GM23338 (cell line): Measurements from ENCODE around the gene HTRA2. TPM values are rescaled to one million over a fixed set of nuclear protein-coding genes. Genes with fewer than 3 reads are reported as not detected.

Experiments used
- ATAC-seq: fragments of 200-7000 bp; cut with Tn5 transposase; 3 replicates; pipeline ENCODE4 v1.9.1; 2020
- DNase-seq: peaks from one replicate; pipeline ENCODE4 v3.0.0-alpha.2; 2015; ENCODE audit warnings: low spot score
- H2AFZ ChIP-seq: fragments of 200-600 bp; sonication (generic); 2 replicates; pipeline ENCODE4 v1.8.0; 2016; ENCODE audit warnings: antibody characterized with exemption, mild to moderate bottlenecking, moderate library complexity
- H3F3A ChIP-seq: fragments of 200-600 bp; sonication (generic); replicated peaks from 2 replicates; pipeline ENCODE4 v1.8.0; 2017; ENCODE audit warnings: antibody characterized with exemption, mixed run types, low read depth
- H3K27ac ChIP-seq: fragments of 200-600 bp; sonication (generic); 2 replicates; pipeline ENCODE4 v1.6.1; 2016; ENCODE audit warnings: low read depth
- H3K27me3 ChIP-seq: fragments of 200-600 bp; sonication (generic); 2 replicates; pipeline ENCODE4 v1.8.0; 2016; ENCODE audit warnings: mild to moderate bottlenecking, mixed run types, moderate library complexity; ENCODE audit not compliant: insufficient read depth
- H3K36me3 ChIP-seq: fragments of 200-600 bp; sonication (generic); 2 replicates; pipeline ENCODE4 v1.8.0; 2016; ENCODE audit warnings: mild to moderate bottlenecking; ENCODE audit not compliant: insufficient read depth
- H3K4me1 ChIP-seq: fragments of 200-600 bp; sonication (generic); 2 replicates; pipeline ENCODE4 v1.8.0; 2016; ENCODE audit warnings: mild to moderate bottlenecking, moderate library complexity; ENCODE audit not compliant: insufficient read depth
- H3K4me2 ChIP-seq: fragments of 200-600 bp; sonication (generic); 2 replicates; pipeline ENCODE4 v1.7.1; 2017; ENCODE audit warnings: mixed run types
- H3K4me3 ChIP-seq: fragments of 200-600 bp; sonication (generic); 2 replicates; pipeline ENCODE4 v1.6.1; 2016; ENCODE audit warnings: mixed run types
- H3K79me2 ChIP-seq: fragments of 200-600 bp; sonication (generic); replicated peaks from 2 replicates; pipeline ENCODE4 v1.8.0; 2017; ENCODE audit warnings: mild to moderate bottlenecking; ENCODE audit not compliant: insufficient read depth
- H3K9me2 ChIP-seq: fragments of 200-600 bp; sonication (generic); 2 replicates; pipeline ENCODE4 v1.8.0; 2017; ENCODE audit not compliant: insufficient read depth
- H4K20me1 ChIP-seq: fragments of 200-600 bp; sonication (generic); replicated peaks from 2 replicates; pipeline ENCODE4 v1.8.0; 2017; ENCODE audit warnings: mild to moderate bottlenecking; ENCODE audit not compliant: insufficient read depth
- H3K27ac Mint-ChIP-seq: 2 replicates; pipeline ENCODE4 v1.8.0; 2020; ENCODE audit warnings: inconsistent platforms, mild to moderate bottlenecking, moderate library complexity, mixed read lengths
- H3K27me3 Mint-ChIP-seq: 3 replicates; pipeline ENCODE4 v1.8.0; 2022; ENCODE audit warnings: low read depth, mild to moderate bottlenecking, moderate library complexity, mixed read lengths, inconsistent platforms; ENCODE audit not compliant: insufficient read depth, poor library complexity
- H3K36me3 Mint-ChIP-seq: 3 replicates; pipeline ENCODE4 v1.8.0; 2021; ENCODE audit warnings: low read depth, mild to moderate bottlenecking, inconsistent platforms, moderate library complexity, mixed read lengths
- H3K4me1 Mint-ChIP-seq: 3 replicates; pipeline ENCODE4 v1.8.0; 2020; ENCODE audit warnings: mild to moderate bottlenecking, inconsistent platforms, mixed read lengths
- H3K4me3 Mint-ChIP-seq: 3 replicates; pipeline ENCODE4 v1.8.0; 2021; ENCODE audit warnings: moderate library complexity, mild to moderate bottlenecking, inconsistent platforms, mixed read lengths
- H3K9me3 Mint-ChIP-seq: 3 replicates; pipeline ENCODE4 v1.8.0; 2020; ENCODE audit warnings: moderate library complexity, mild to moderate bottlenecking, inconsistent platforms, mixed read lengths
- CTCF ChIP-seq, 2 experiments: fragments of 200-600 bp in 1 of 2; sonication (generic) in 1 of 2; conservative IDR thresholded peaks; 2 replicates each; pipeline versions ENCODE4 v1.5.1 to v1.6.1; 2016 to 2017; ENCODE audit warnings: antibody characterized with exemption in 2 of 2, low read depth in 2 of 2, mild to moderate bottlenecking in 2 of 2, moderate library complexity in 1 of 2
- ETS1 ChIP-seq: IDR thresholded peaks from 2 replicates; pipeline ENCODE4 v1.6.1; 2016; ENCODE audit warnings: antibody characterized with exemption
- EZH2 ChIP-seq: fragments of 200-600 bp; sonication (generic); IDR thresholded peaks from one replicate; pipeline ENCODE4 v1.8.0; 2017; ENCODE audit warnings: antibody characterized with exemption, mild to moderate bottlenecking, low read depth; ENCODE audit not compliant: unreplicated experiment
- EZH2phosphoT487 ChIP-seq: fragments of 200-600 bp; sonication (generic); IDR thresholded peaks from one replicate; pipeline ENCODE4 v1.8.1; 2018; ENCODE audit warnings: antibody characterized with exemption; ENCODE audit not compliant: unreplicated experiment
- JUNB ChIP-seq: IDR thresholded peaks from one replicate; pipeline ENCODE4 v1.6.1; 2016; ENCODE audit warnings: antibody characterized with exemption; ENCODE audit not compliant: unreplicated experiment
- NANOG ChIP-seq: IDR thresholded peaks from 2 replicates; pipeline ENCODE4 v1.6.1; 2016; ENCODE audit warnings: antibody characterized with exemption, borderline replicate concordance
- POLR2AphosphoS5 ChIP-seq: IDR thresholded peaks from 2 replicates; pipeline ENCODE4 v1.6.1; 2016; ENCODE audit warnings: antibody characterized with exemption, low read depth
- REST ChIP-seq: IDR thresholded peaks from one replicate; pipeline ENCODE4 v1.6.1; 2018; ENCODE audit warnings: antibody characterized with exemption; ENCODE audit not compliant: unreplicated experiment
- ZNF114 ChIP-seq: fragments of 250-450 bp; sonication (Bioruptor Pico); IDR thresholded peaks from 2 replicates; pipeline ENCODE4 v1.5.0; 2020; ENCODE audit warnings: mild to moderate bottlenecking, moderate library complexity
- polyA plus RNA-seq: library from polyadenylated mRNA; unstranded; fragments of >200 nt; fragmentation: Nextera tagmentation; extraction: Ambion mirVana; gene quantifications from 2 replicates; pipeline ENCODE4 v1.2.1, GENCODE V29; 2016
- total RNA-seq: library from RNA; depleted of rRNA; stranded (reverse); fragments of >200 nt; shearing (Covaris generic); gene quantifications from 2 replicates; pipeline ENCODE4 v1.2.3, GENCODE V29; 2014

Gene HTRA2
- total and polyA plus RNA-seq, 2 experiments from 2014 or later, result 17.8 to 19.7 TPM

GRCh38 chr2:74550231-74550630 lies 20.5 kb downstream of the HTRA2 start:
- peaks cover 92% of the 10 kb centered on the region for H3K27me3 ChIP-seq
- no peak for TF ChIP-seq JUNB
- peaks cover 4% of the 10 kb centered on the region; the same call in 1 of the 2 replicates for H4K20me1 ChIP-seq
- no peaks in the 10 kb centered on the region for H3K36me3 ChIP-seq
- Mint-ChIP-seq H3K27me3 (peaks cover 67% of the 10 kb centered on the region), H3K27ac (no peak overlapping the region), H3K36me3 (peaks cover 6% of the 10 kb centered on the region; the same call in 1 of the 3 replicates), H3K4me1 (peaks cover 26% of the 10 kb centered on the region), H3K4me3 (peak overlapping the region; percentile 82), H3K9me3 (peaks cover 3% of the 10 kb centered on the region; the same call in 1 of the 3 replicates)
- peaks cover 5% of the 10 kb centered on the region; the same call in 1 of the 2 replicates for H3K79me2 ChIP-seq
- no peak overlapping the region for H3K27ac ChIP-seq
- H3K4me1 ChIP-seq, result peaks cover 22% of the 10 kb centered on the region
- no peak for ATAC-seq
- peak overlapping the region; percentile 84 for H3K4me3 ChIP-seq
- H3K4me2 ChIP-seq, result peak overlapping the region; percentile 87
- peaks cover 9% of the 10 kb centered on the region for H3F3A ChIP-seq
- H3K9me2 ChIP-seq, result no peaks in the 10 kb centered on the region
- DNase-seq, result no peak
- H2AFZ ChIP-seq, result no peak overlapping the region

GRCh38 chr2:74551530-74551929 lies 21.8 kb downstream of the HTRA2 start:
- Histone ChIP-seq H4K20me1 (no peaks in the 10 kb centered on the region; the same call in 1 of the 2 replicates), H3K4me3 (no peak overlapping the region), H3F3A (peaks cover 9% of the 10 kb centered on the region), H3K79me2 (peaks cover 5% of the 10 kb centered on the region; the same call in 1 of the 2 replicates), H3K27me3 (peaks cover 92% of the 10 kb centered on the region), H3K4me1 (peaks cover 22% of the 10 kb centered on the region), H3K27ac (no peak overlapping the region), H2AFZ (no peak overlapping the region), H3K9me2 (no peaks in the 10 kb centered on the region), H3K36me3 (no peaks in the 10 kb centered on the region), H3K4me2 (no peak overlapping the region)
- Mint-ChIP-seq H3K27ac (no peak overlapping the region), H3K27me3 (peaks cover 80% of the 10 kb centered on the region), H3K36me3 (peaks cover 6% of the 10 kb centered on the region; the same call in 1 of the 3 replicates), H3K9me3 (peaks cover 3% of the 10 kb centered on the region; the same call in 1 of the 3 replicates), H3K4me1 (peaks cover 26% of the 10 kb centered on the region), H3K4me3 (peak overlapping the region; percentile 7; the same call in 2 of the 3 replicates)
- ATAC-seq, result no peak
- DNase-seq, result no peak
- TF ChIP-seq ZNF114 (no peak), EZH2phosphoT487 (no peak), POLR2AphosphoS5 (no peak), JUNB (no peak), NANOG (no peak), ETS1 (no peak), CTCF (conservative IDR thresholded peaks at IDR 0.05; ENCODE audit: low read depth in 2 of 2) (no peak), REST (no peak), EZH2 (no peak)
